Breast epithelium (tissue), 3 donors: ENCODE measurements around the gene TANC1.

Experiments
- CTCF ChIP-seq, 3 donors: fragments of 450-650 bp; IDR thresholded peaks; one replicate each; pipeline ENCODE4 v1.5.1; 2016 to 2017; ENCODE audit warnings: antibody characterized with exemption in 3 of 3, mild to moderate bottlenecking in 3 of 3, moderate library complexity in 3 of 3
- POLR2A ChIP-seq: fragments of 450-650 bp; IDR thresholded peaks from one replicate; pipeline ENCODE4 v1.6.1; 2016; ENCODE audit warnings: antibody characterized with exemption, mild to moderate bottlenecking, moderate library complexity
- POLR2AphosphoS5 ChIP-seq, 3 donors: sonication (generic); formaldehyde crosslinking; IDR thresholded peaks; one replicate each; pipeline ENCODE4 v1.6.1; 2017; ENCODE audit warnings: antibody characterized with exemption in 3 of 3

- TF ChIP-seq POLR2AphosphoS5 (IDR thresholded peaks at IDR 0.05) = no peak
- no peak for TF ChIP-seq CTCF (IDR thresholded peaks at IDR 0.05)
- no peak for TF ChIP-seq POLR2A
These were observed 180.5 kb downstream of the TANC1 start for GRCh38 chr2:159148901-159149300.
